ENCODE results near the gene DACT1.

GRCh38 chr14:58641509-58641908 is 3.7 kb downstream of the DACT1 start:
- TF ChIP-seq CTCF (IDR thresholded peaks at IDR 0.05) = no peak
- no peak for TF ChIP-seq POLR2A (IDR thresholded peaks at IDR 0.05)

All from body of pancreas (tissue), 4 donors.